Activated naive CD4-positive, alpha-beta T cell treated with anti-CD3 and anti-CD28 coated beads, Interleukin-2, amount 50 U/mL, for 72 hours (primary cell): ENCODE results near the gene L3MBTL4. TPM values are rescaled to one million over a fixed set of nuclear protein-coding genes. Genes with fewer than 3 reads are reported as not detected.
"Not testable (repeated sequence)": the region's sequence is repeated elsewhere in the genome, so short reads cannot be mapped to it uniquely, and the experiment has no call there.

Experiments
- ATAC-seq, 2 donors: fragments of 150-1000 bp; cut with Tn5 transposase; 2 replicates each; pipeline ENCODE4 v1.10.0; 2021; ENCODE audit warnings: mild to moderate bottlenecking in 2 of 2, moderate library complexity in 2 of 2
- DNase-seq, 2 donors: peaks; one replicate each; pipeline ENCODE4 v3.0.0; 2021 to 2022; ENCODE audit warnings: low spot score in 2 of 2
- H3K27ac Mint-ChIP-seq, 2 donors: one replicate each; pipeline ENCODE4 v1.8.0; 2022; ENCODE audit warnings: mild to moderate bottlenecking in 2 of 2, mixed read lengths in 2 of 2
- H3K36me3 Mint-ChIP-seq, 2 donors: one replicate each; pipeline ENCODE4 v1.8.0; 2022; ENCODE audit warnings: mixed read lengths in 2 of 2
- H3K9me3 Mint-ChIP-seq, 2 donors: one replicate each; pipeline ENCODE4 v1.8.0; 2022; ENCODE audit warnings: mixed read lengths in 2 of 2
- total RNA-seq, 2 donors: library from RNA; stranded (reverse); gene quantifications; one replicate each; pipeline ENCODE4 v1.2.3, GENCODE V29; 2022

The L3MBTL4 gene
- total RNA-seq, 2 donors from 2014 or later: 0.10 to 0.55 TPM

- H3K27ac Mint-ChIP-seq: no peak overlapping the region
- no peaks in the 10 kb centered on the region for H3K36me3 Mint-ChIP-seq
- DNase-seq (no peak), ATAC-seq (no peak)
- H3K9me3 Mint-ChIP-seq: peaks cover 4 to 10% of the 10 kb centered on the region in 2 donors
Observed at GRCh38 chr18:6156446-6156845, 258.3 kb downstream of the L3MBTL4 start.

GRCh38 chr18:6155707-6156106, 259.0 kb downstream of the L3MBTL4 start:
- DNase-seq (no peak), ATAC-seq (no peak)
- Mint-ChIP-seq H3K9me3 (peaks cover 4 to 10% of the 10 kb centered on the region in 2 donors), H3K36me3 (no peaks in the 10 kb centered on the region), H3K27ac (no peak overlapping the region)

- DNase-seq: no peak
- Mint-ChIP-seq H3K36me3 (no peaks in the 10 kb centered on the region), H3K27ac (no peak overlapping the region), H3K9me3 (peaks cover 4 to 14% of the 10 kb centered on the region in 2 donors)
- no peak for ATAC-seq
Observed at GRCh38 chr18:6150430-6150829, 264.3 kb downstream of the L3MBTL4 start.

GRCh38 chr18:6146307-6146661, 268.4 kb downstream of the L3MBTL4 start:
- H3K36me3 Mint-ChIP-seq: no peaks in the 10 kb centered on the region
- no peak for DNase-seq
- no peak for ATAC-seq
- no peak overlapping the region for H3K27ac Mint-ChIP-seq
- H3K9me3 Mint-ChIP-seq: peaks cover 0 to 4% of the 10 kb centered on the region in 2 donors

GRCh38 chr18:6145645-6146306, 268.9 kb downstream of the L3MBTL4 start:
- Mint-ChIP-seq H3K27ac (no peak overlapping the region), H3K36me3 (no peaks in the 10 kb centered on the region), H3K9me3 (peaks cover 0 to 4% of the 10 kb centered on the region in 2 donors)
- ATAC-seq (no peak), DNase-seq (no peak)

- DNase-seq (no peak), ATAC-seq (peak in 1 of 2 donors; percentile 28)
- H3K36me3 Mint-ChIP-seq: no peaks in the 10 kb centered on the region
- no peak overlapping the region for H3K27ac Mint-ChIP-seq
- peaks cover 0 to 10% of the 10 kb centered on the region in 2 donors for H3K9me3 Mint-ChIP-seq
Observed at GRCh38 chr18:6139007-6139406, 275.7 kb downstream of the L3MBTL4 start.

- DNase-seq, H3K36me3 Mint-ChIP-seq, ATAC-seq, H3K27ac Mint-ChIP-seq, H3K9me3 Mint-ChIP-seq: not testable (repeated sequence)
Observed at GRCh38 chr18:6135901-6136300, 278.8 kb downstream of the L3MBTL4 start.

- not testable (repeated sequence) for H3K9me3 Mint-ChIP-seq, ATAC-seq, H3K36me3 Mint-ChIP-seq, H3K27ac Mint-ChIP-seq, DNase-seq
Observed at GRCh38 chr18:6135029-6135428, 279.7 kb downstream of the L3MBTL4 start.

- peaks cover 0 to 10% of the 10 kb centered on the region in 2 donors for H3K9me3 Mint-ChIP-seq
Observed at GRCh38 chr18:6132751-6133368, 281.9 kb downstream of the L3MBTL4 start.

GRCh38 chr18:6120820-6121279, 293.9 kb downstream of the L3MBTL4 start:
- ATAC-seq: no peak
- no peak for DNase-seq
- H3K27ac Mint-ChIP-seq: no peak overlapping the region
- no peaks in the 10 kb centered on the region for H3K36me3 Mint-ChIP-seq
- H3K9me3 Mint-ChIP-seq: peaks cover 0 to 6% of the 10 kb centered on the region in 2 donors

More at GRCh38 chr18:6132751-6133368, 281.9 kb downstream of the L3MBTL4 start:
- H3K27ac Mint-ChIP-seq: no peak overlapping the region
- no peaks in the 10 kb centered on the region for H3K36me3 Mint-ChIP-seq
- ATAC-seq (no peak), DNase-seq (no peak)

- Mint-ChIP-seq H3K9me3 (peaks cover 0 to 8% of the 10 kb centered on the region in 2 donors), H3K27ac (no peak overlapping the region), H3K36me3 (no peaks in the 10 kb centered on the region)
- ATAC-seq (no peak), DNase-seq (no peak)
Observed at GRCh38 chr18:6119761-6120160, 294.9 kb downstream of the L3MBTL4 start.

- Mint-ChIP-seq H3K27ac (no peak overlapping the region), H3K9me3 (peaks cover 0 to 13% of the 10 kb centered on the region in 2 donors), H3K36me3 (no peaks in the 10 kb centered on the region)
- ATAC-seq: no peak
- DNase-seq: no peak
Observed at GRCh38 chr18:6118080-6118479, 296.6 kb downstream of the L3MBTL4 start.

- DNase-seq (no peak), ATAC-seq (no peak)
- H3K9me3 Mint-ChIP-seq: peaks cover 0 to 13% of the 10 kb centered on the region in 2 donors
- H3K36me3 Mint-ChIP-seq: no peaks in the 10 kb centered on the region
- no peak overlapping the region for H3K27ac Mint-ChIP-seq
Observed at GRCh38 chr18:6115710-6116109, 299.0 kb downstream of the L3MBTL4 start.

GRCh38 chr18:6113650-6114049, 301.1 kb downstream of the L3MBTL4 start:
- H3K9me3 Mint-ChIP-seq: peaks cover 0 to 17% of the 10 kb centered on the region in 2 donors
- DNase-seq: no peak
- no peak for ATAC-seq
- H3K36me3 Mint-ChIP-seq: no peaks in the 10 kb centered on the region
- no peak overlapping the region for H3K27ac Mint-ChIP-seq

GRCh38 chr18:6111726-6112125, 303.0 kb downstream of the L3MBTL4 start:
- Mint-ChIP-seq H3K27ac (no peak overlapping the region), H3K9me3 (peaks cover 0 to 12% of the 10 kb centered on the region in 2 donors), H3K36me3 (no peaks in the 10 kb centered on the region)
- DNase-seq: no peak
- no peak for ATAC-seq

GRCh38 chr18:6109743-6110142, 305.0 kb downstream of the L3MBTL4 start:
- H3K36me3 Mint-ChIP-seq: no peaks in the 10 kb centered on the region
- DNase-seq (no peak), ATAC-seq (no peak)
- H3K9me3 Mint-ChIP-seq: peaks cover 0 to 9% of the 10 kb centered on the region in 2 donors
- H3K27ac Mint-ChIP-seq: no peak overlapping the region

GRCh38 chr18:6107794-6108193, 306.9 kb downstream of the L3MBTL4 start:
- ATAC-seq: no peak
- Mint-ChIP-seq H3K36me3 (no peaks in the 10 kb centered on the region), H3K27ac (no peak overlapping the region), H3K9me3 (peaks cover 0 to 4% of the 10 kb centered on the region in 2 donors)
- no peak for DNase-seq
